Activated CD4-positive, alpha-beta T cell treated with anti-CD3 and anti-CD28 coated beads, Interleukin-2, amount 50 U/mL, for 48 hours (primary cell): Measurements from ENCODE around the gene PAK1IP1.
"Not testable (repeated sequence)": the region's sequence is repeated elsewhere in the genome, so short reads cannot be mapped to it uniquely, and the experiment has no call there.

Experiments used
- DNase-seq, 2 experiments: peaks; one replicate each; pipeline ENCODE4 v3.0.0-alpha.2; 2020

The PAK1IP1 gene

GRCh38 chr6:10745116-10745515, 50.3 kb downstream of the PAK1IP1 start:
- no peak for DNase-seq

GRCh38 chr6:10746915-10747250, 52.1 kb downstream of the PAK1IP1 start:
- no peak for DNase-seq

- DNase-seq = peak; percentile 100
These were observed 52.6 kb downstream of the PAK1IP1 start, which contains the start of gene TMEM14B for GRCh38 chr6:10747251-10747972. TSS of gene TMEM14B (plus strand) at chr6:10747805. CDS start at chr6:10749246, 1,441 bp downstream.

GRCh38 chr6:10749734-10750133, 55.0 kb downstream of the PAK1IP1 start:
- no peak for DNase-seq

- DNase-seq = not testable (repeated sequence)
These were observed 55.8 kb downstream of the PAK1IP1 start for GRCh38 chr6:10750568-10750967.

- DNase-seq = not testable (repeated sequence)
These were observed 57.0 kb downstream of the PAK1IP1 start for GRCh38 chr6:10751757-10752156.

- no peak for DNase-seq
These were observed 61.3 kb downstream of the PAK1IP1 start for GRCh38 chr6:10756085-10756484.
